Measurements from ENCODE around the gene CEP83. TPM values are rescaled to one million over a fixed set of nuclear protein-coding genes. Genes with fewer than 3 reads are reported as not detected.

The CEP83 gene
- total RNA-seq, 1 donor from 2014 or later, result 9.8 TPM

DNA sequence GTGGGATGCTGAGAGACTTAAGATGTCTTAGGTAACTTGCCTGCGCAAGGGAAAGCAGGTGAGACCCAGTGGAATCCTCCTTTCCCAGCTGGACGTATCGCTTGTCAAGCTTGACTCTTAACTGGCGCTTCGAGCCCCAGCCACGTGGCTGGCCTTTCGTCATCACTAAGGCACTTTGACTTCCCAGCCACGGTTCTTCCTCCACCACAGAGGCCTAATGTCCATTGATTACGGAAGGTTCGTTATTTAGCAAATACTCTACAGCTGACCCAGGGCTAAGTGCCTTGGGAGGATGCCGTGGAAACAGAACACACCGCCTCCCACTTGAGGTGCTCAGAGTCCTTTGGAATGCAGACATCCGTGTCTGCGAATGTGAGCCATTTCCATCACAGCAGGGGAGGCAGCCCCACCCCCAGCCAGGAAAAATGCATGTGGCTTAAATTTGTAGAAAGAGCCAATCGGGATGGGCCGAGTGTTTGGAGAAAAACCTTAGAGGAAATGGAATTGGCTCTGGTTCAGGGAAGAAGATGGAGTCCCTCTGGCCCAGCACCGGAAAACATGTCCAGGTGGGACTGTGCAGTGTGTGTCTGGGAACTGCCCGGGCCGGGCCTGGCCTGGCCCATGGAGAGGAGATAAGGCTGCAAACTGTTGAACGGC, 195.6 kb downstream of the CEP83 start:
- Histone ChIP-seq H3K4me3 (no peak overlapping the region), H3K4me1 (peaks cover 61% of the 10 kb centered on the region), H3K27me3 (ENCODE audit: low read depth) (no peaks in the 10 kb centered on the region), H3K36me3 (no peaks in the 10 kb centered on the region), H3K27ac (replicated peaks) (peak overlapping the region; percentile 87), H3K9me3 (replicated peaks) (no peaks in the 10 kb centered on the region)
- DNase-seq, result no peak
- intact Hi-C loops (cut with micrococcal nuclease), result no loop called here
- TF ChIP-seq, protein P1, sequence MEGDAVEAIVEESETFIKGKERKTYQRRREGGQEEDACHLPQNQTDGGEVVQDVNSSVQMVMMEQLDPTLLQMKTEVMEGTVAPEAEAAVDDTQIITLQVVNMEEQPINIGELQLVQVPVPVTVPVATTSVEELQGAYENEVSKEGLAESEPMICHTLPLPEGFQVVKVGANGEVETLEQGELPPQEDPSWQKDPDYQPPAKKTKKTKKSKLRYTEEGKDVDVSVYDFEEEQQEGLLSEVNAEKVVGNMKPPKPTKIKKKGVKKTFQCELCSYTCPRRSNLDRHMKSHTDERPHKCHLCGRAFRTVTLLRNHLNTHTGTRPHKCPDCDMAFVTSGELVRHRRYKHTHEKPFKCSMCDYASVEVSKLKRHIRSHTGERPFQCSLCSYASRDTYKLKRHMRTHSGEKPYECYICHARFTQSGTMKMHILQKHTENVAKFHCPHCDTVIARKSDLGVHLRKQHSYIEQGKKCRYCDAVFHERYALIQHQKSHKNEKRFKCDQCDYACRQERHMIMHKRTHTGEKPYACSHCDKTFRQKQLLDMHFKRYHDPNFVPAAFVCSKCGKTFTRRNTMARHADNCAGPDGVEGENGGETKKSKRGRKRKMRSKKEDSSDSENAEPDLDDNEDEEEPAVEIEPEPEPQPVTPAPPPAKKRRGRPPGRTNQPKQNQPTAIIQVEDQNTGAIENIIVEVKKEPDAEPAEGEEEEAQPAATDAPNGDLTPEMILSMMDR (IDR thresholded peaks at IDR 0.05; ENCODE audit: borderline replicate concordance), result no peak

DNA sequence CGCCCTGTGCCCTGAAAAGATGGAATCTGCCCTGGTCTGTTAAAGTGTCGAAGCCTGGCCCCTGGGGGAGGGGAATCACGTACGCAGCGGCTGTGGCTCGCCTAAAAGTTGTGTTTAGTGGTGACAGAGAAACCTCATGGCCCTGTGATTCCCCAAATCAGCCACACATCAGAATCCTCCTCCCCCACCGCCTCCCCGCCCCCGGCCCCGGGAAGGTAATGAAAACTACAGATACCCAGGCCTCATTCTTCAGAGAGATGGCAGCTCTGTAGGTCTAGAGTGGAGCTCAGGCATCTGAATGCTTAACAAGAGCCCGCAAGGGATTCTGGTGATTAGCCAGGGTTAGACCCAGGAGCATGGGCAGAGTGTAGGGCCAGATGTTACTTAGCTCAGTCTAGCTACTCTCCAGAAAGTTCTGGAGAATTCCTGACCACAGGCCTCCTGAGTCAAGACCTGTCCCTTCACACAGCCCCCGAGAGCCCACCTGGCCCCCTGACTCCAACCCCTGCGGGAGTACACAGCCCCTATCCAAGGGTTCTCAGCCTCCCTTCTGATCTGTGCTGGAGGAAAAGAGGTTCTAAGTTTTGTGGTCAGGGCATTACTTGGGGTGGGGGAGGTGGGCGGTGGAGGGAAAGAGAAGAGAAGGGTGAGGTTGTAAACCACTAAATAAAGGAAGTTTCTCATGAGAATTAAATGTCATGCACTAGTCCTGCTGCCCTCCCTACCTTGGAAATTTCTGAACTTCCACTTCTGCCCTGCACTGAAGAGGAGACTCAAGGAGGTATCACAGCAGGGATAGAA, 196.5 kb downstream of the CEP83 start:
- intact Hi-C loops (cut with micrococcal nuclease), result no loop called here

DNA sequence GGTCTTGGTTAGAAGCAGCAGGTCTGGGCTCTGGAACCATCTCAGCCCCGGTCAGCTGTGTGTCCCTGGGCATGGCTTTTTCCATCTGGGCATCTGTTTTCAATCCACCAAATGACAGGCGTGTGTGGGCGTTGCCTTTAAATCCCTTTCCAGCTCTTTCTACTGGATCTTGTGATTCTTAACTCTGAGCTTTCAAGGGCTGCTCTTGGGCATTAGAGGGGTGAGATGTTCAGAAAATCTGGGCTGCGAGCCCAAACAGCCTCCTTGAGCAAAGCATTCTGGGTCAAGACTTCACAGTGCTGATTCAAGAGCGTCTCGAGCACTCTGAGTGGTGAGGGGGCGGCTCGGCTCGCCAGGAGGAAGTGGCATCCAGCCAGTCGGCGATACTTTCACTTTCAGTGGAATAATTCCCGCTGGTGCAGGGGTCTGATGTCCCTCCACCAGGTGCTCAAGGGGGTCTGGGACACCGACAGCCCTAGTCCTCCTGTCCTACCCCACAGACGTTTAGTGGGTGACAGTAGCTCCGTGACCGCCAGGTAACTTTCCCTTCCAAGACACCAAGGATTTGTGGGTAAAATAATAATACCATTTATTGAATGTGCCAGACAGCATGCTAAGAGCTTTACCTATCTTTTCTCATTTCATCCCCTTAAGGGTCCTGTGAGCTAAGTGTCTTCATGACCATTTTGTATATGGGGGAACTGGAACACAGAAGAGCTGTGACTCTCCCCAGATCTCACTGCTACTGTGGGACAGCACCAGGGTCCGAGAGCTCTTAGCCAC, 197.2 kb downstream of the CEP83 start:
- H3K27ac ChIP-seq (replicated peaks), result peak overlapping the region; percentile 87
- TF ChIP-seq, protein P1 (IDR thresholded peaks at IDR 0.05; ENCODE audit: borderline replicate concordance), result no peak
- peaks cover 55% of the 10 kb centered on the region for H3K4me1 ChIP-seq
- H3K36me3 ChIP-seq, result no peaks in the 10 kb centered on the region
- H3K27me3 ChIP-seq (ENCODE audit: low read depth), result no peaks in the 10 kb centered on the region
- no peaks in the 10 kb centered on the region for H3K9me3 ChIP-seq (replicated peaks)
- intact Hi-C loops (cut with micrococcal nuclease), result no loop called here
- peak overlapping the region; percentile 67 for H3K4me3 ChIP-seq
- DNase-seq, result peak; percentile 81

More for the DNA sequence above, 196.5 kb downstream of the CEP83 start:
- H3K9me3 ChIP-seq (replicated peaks), result no peaks in the 10 kb centered on the region
- H3K36me3 ChIP-seq, result no peaks in the 10 kb centered on the region
- TF ChIP-seq, protein P1 (IDR thresholded peaks at IDR 0.05; ENCODE audit: borderline replicate concordance), result no peak
- no peak for DNase-seq
- peak overlapping the region; percentile 87 for H3K27ac ChIP-seq (replicated peaks)
- H3K4me1 ChIP-seq, result peaks cover 61% of the 10 kb centered on the region
- H3K27me3 ChIP-seq (ENCODE audit: low read depth), result no peaks in the 10 kb centered on the region
- H3K4me3 ChIP-seq, result peak overlapping the region; percentile 67

DNA sequence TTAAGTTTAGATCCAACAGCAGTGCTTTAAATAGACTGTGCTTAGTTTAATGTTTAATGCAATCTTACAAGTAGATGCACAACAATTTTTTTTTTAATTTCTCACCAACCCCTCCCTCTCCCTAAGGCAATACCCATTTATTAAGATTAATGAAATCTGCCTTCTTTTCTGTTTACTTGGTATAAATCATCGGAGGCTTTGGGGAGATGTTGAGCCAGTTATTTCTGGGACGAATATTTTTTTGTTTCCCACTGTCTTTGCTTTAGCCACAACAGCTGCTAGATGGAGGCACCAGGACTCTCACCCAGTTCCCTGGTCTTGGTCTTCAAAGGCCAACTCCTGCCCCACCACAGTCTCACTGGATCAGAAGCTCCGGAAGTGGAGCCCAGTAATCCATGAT, 197.9 kb downstream of the CEP83 start:
- intact Hi-C loops (cut with micrococcal nuclease), result no loop called here
- Histone ChIP-seq H3K27ac (replicated peaks) (peak overlapping the region; percentile 87), H3K9me3 (replicated peaks) (no peaks in the 10 kb centered on the region), H3K27me3 (ENCODE audit: low read depth) (no peaks in the 10 kb centered on the region), H3K4me1 (peaks cover 52% of the 10 kb centered on the region), H3K36me3 (no peaks in the 10 kb centered on the region), H3K4me3 (peak overlapping the region; percentile 67)
- TF ChIP-seq, protein P1 (IDR thresholded peaks at IDR 0.05; ENCODE audit: borderline replicate concordance), result no peak
- no peak for DNase-seq

DNA sequence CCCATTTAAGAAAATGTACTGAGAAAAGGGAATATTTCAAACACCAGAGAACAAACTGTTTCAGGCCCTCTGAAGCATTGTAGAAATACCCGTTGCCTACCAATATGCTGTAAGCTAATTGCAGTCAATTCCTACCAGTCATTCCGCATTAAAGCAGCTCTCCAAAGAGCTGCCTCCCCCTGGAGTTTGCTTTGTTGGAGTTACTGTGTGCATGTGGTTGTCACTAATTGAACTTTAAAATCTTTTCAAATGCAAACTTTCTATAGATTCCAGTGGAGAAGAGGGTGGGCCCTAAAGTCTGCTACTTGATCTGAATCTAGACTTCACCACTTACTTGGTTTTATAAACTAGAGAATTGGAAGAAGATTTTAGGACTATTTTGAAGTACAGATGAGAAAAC, 198.5 kb downstream of the CEP83 start:
- Histone ChIP-seq H3K36me3 (no peaks in the 10 kb centered on the region), H3K4me1 (peaks cover 52% of the 10 kb centered on the region), H3K27me3 (ENCODE audit: low read depth) (no peaks in the 10 kb centered on the region), H3K27ac (replicated peaks) (peak overlapping the region; percentile 87), H3K9me3 (replicated peaks) (no peaks in the 10 kb centered on the region), H3K4me3 (peak overlapping the region; percentile 67)
- no peak for DNase-seq
- intact Hi-C loops (cut with micrococcal nuclease), result no loop called here
- TF ChIP-seq, protein P1 (IDR thresholded peaks at IDR 0.05; ENCODE audit: borderline replicate concordance), result no peak
